Measurements from ENCODE around the gene PATJ. TPM values are rescaled to one million over a fixed set of nuclear protein-coding genes. Genes with fewer than 3 reads are reported as not detected.
"Not testable (repeated sequence)": the region's sequence is repeated elsewhere in the genome, so short reads cannot be mapped to it uniquely, and the experiment has no call there.

PATJ gene
- total RNA-seq, 1 experiment from 2014 or later: 40.0 TPM

GRCh38 chr1:61956784-61957183 is 214.5 kb downstream of the PATJ start:
- no peak for DNase-seq (ENCODE audit: low read depth)
- in situ Hi-C loops (cut with HindIII; ENCODE audit: low pct_unique_long_range_greater_than_20kb, low sequenced_read_pairs): no loop called here

DNA sequence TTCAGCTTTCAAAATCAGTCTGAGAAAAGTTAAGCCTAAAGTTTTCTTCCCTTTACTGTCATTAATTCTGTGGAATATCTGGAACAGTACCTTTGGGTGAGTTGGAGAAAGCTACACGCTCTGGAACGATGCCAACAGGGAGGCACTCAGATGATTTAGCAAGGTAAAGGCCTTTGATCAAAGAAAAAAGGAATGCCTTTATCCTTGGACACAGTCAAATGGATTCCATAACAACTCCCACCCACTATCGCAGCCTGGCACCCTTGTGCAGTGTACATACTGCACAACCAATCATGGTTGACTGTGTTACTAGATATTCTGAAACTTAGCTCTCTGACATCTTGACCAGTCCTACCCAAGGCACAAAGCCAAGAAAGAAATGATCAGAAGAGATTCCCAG is 218.7 kb downstream of the PATJ start:
- DNase-seq (ENCODE audit: low read depth): no peak
- in situ Hi-C loops (cut with HindIII; ENCODE audit: low pct_unique_long_range_greater_than_20kb, low sequenced_read_pairs): no loop called here

DNA sequence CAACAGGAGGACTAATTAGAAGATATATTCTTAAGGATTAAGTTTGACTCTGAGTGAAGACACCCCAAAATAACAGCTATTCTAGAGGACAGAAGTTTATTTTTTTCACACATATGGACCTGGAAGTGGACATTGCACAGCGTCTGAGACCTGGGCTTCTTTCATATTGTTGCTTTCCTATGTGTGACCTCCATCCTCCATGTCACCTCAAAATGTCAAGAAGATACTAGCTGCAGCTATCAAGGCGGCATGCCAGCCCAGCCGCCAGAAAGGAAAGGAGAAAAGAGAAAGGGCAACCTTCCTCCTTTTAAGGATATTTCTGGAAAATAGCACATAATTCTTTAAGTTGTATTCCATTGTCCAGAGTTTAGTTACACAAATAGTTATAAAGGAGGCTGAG is 220.4 kb downstream of the PATJ start:
- in situ Hi-C loops (cut with HindIII; ENCODE audit: low pct_unique_long_range_greater_than_20kb, low sequenced_read_pairs): no loop called here
- no peak for DNase-seq (ENCODE audit: low read depth)

- DNase-seq (ENCODE audit: low read depth); in situ Hi-C loops (cut with HindIII; ENCODE audit: low pct_unique_long_range_greater_than_20kb, low sequenced_read_pairs): not testable (repeated sequence)
Measured at GRCh38 chr1:61966450-61967225, 224.4 kb downstream of the PATJ start.

DNA sequence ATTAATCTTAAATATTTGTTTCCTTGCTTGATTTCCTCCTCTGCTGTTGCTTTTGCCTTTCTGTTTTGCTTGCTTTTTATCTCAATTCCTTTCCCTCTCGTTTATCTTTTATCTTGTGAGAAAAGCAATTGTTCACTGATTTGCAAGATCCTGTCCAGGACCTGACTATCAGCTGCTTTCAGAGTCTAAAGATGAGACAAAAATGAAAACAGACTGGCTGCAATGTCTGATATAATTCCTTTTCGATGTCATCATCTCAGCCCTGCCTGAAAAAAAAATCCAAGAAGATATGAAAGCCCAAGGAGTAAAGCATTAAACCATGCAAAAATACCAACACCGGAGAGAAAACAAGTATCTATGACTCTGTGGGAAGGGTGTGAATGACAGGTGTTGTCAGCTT is 225.5 kb downstream of the PATJ start:
- in situ Hi-C loops (cut with HindIII; ENCODE audit: low pct_unique_long_range_greater_than_20kb, low sequenced_read_pairs): no loop called here
- no peak for DNase-seq (ENCODE audit: low read depth)

- in situ Hi-C loops (cut with HindIII; ENCODE audit: low pct_unique_long_range_greater_than_20kb, low sequenced_read_pairs): no loop called here
- no peak for DNase-seq (ENCODE audit: low read depth)
Measured at GRCh38 chr1:61968869-61969268, 226.6 kb downstream of the PATJ start.

GRCh38 chr1:61973100-61973837 is 231.0 kb downstream of the PATJ start:
- DNase-seq (ENCODE audit: low read depth): no peak
- in situ Hi-C loops (cut with HindIII; ENCODE audit: low pct_unique_long_range_greater_than_20kb, low sequenced_read_pairs): no loop called here

- in situ Hi-C loops (cut with HindIII; ENCODE audit: low pct_unique_long_range_greater_than_20kb, low sequenced_read_pairs): no loop called here
- no peak for DNase-seq (ENCODE audit: low read depth)
Measured at GRCh38 chr1:61975638-61976037, 233.4 kb downstream of the PATJ start.

- no peak for DNase-seq (ENCODE audit: low read depth)
- in situ Hi-C loops (cut with HindIII; ENCODE audit: low pct_unique_long_range_greater_than_20kb, low sequenced_read_pairs): no loop called here
Measured at GRCh38 chr1:61976566-61976965, 234.3 kb downstream of the PATJ start.

DNA sequence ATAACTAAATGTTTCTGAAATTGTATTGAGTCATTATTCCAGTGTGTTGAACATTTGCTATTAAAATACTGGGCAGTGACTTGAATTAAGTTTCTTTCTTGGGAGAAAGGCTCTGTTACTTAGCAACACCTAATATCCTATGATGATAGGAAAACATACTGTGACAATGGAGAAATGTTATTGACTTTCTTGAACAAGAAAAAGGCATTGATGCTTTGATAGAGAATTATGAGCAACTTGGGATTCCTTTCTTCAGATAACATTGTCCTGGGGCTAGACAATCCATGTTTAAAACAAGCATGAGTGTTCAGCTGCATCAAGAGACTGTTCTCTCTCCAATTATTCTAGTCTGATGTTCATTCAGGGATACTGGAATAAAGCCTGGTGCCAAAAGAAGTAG is 236.5 kb downstream of the PATJ start:
- DNase-seq (ENCODE audit: low read depth): no peak
- in situ Hi-C loops (cut with HindIII; ENCODE audit: low pct_unique_long_range_greater_than_20kb, low sequenced_read_pairs): no loop called here

DNA sequence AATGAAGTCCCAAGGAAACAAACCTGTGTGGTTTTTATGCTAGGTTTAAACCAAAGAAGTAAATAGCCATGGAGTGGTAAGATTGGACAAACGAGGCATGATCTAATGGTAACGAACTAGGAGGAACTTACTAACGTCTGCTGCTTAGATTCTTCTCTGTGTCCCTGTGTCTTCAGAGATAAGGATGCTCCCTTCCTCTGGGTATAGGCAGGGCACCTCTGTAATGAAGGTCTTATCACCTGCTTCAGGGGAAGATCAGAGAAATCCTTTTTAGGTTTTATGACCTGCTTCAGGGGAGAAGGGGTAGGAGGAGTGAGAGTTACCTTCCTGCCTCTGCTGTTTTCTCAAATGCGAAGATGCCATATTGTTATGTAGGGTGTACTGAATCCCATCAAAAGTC is 237.4 kb downstream of the PATJ start:
- in situ Hi-C loops (cut with HindIII; ENCODE audit: low pct_unique_long_range_greater_than_20kb, low sequenced_read_pairs): no loop called here

DNA sequence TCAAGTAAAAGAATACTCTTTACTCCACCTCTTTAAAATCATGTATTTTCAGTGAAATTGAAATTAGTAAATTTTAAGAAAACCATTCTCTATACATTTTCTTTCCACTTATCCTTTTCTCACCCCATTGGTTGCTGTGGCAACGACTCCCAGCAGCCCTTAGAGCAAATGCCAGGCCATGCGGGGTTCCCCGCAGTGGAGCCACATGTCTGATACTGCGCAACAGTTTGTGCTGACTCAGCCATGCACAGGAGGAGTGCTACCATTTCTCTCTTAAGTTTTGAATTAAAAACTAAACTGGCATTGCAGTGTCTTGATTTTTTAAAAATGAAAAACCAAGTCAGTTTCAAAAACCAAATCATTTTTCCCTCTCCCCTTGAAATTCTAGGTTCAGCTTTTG is 238.3 kb downstream of the PATJ start:
- in situ Hi-C loops (cut with HindIII; ENCODE audit: low pct_unique_long_range_greater_than_20kb, low sequenced_read_pairs): no loop called here
- DNase-seq (ENCODE audit: low read depth): no peak

More for the DNA sequence above, 237.4 kb downstream of the PATJ start:
- no peak for DNase-seq (ENCODE audit: low read depth)

DNA sequence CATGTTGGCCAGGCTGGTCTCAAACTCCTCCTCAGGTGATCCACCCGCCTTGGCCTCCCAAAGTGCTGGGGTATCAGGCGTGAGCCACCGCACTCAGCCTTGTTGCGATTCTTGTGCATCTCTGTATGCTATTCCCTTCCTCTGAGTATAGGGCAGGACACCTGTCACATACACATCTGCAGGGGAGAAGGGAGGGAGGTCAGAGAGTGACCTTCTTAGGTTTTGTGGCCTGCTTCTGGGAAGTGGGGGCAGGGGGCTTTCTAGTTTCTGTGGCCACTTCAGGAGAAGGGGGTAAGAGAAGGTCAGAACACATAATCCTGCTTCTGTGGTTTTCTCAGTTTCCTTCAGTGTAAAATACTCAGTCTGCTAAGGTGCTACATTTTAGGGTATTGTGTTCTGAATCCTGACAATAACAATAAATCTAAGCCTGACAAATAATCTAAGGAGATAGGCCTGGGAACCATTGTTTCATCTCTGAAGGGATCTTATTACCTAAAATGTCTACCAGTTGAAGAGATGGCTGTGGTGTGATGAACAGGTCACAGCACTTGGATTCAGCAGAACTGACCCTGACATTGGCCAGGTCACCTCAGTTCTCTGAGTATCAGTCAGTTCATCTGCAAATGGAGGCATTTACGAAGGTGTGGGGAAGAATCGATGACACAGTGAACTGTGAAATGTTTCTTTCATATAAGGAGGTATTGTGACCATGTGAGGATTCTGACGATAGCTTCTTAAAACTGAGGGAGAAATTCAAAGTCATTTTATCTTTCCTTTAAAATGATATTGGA is 239.8 kb downstream of the PATJ start:
- DNase-seq (ENCODE audit: low read depth): no peak
- in situ Hi-C loops (cut with HindIII; ENCODE audit: low pct_unique_long_range_greater_than_20kb, low sequenced_read_pairs): no loop called here

DNA sequence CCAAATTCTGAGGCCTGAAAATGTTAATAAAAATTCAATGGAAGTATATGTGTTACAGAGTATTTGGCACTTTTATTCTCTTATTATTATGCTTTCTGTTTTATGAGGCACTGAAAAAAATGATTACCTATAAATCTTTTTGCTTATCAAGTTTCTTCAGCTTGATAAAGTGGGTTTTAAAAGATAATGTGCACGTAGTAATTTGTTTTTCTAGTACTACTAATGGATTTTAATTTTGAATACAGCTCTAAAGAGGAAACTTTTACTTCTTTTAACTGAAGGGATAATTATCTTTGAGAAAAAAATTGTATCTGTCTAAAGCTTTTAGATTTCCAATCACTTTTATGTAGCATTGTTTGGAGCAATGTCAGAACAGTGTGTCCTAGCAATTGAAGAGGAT is 241.0 kb downstream of the PATJ start:
- DNase-seq (ENCODE audit: low read depth): no peak

DNA sequence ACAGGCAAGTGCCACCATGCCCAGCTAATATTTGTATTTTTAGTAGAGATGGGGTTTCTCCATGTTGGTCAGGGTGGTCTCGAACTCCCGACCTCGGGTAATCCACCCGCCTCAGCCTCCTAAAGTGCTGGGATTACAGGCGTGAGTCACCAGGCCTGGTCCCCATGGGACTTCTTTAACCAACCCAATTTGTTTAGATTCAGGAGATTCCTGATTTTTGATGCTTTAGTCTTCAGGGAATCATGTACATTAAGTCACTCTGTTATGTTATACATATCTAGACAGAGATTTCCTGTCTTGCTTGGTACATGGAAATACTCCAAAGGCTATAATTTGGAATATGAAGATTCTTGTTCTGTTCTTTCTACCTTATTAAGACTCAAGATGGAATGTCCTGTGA is 250.0 kb downstream of the PATJ start:
- in situ Hi-C loops (cut with HindIII; ENCODE audit: low pct_unique_long_range_greater_than_20kb, low sequenced_read_pairs): no loop called here
- no peak for DNase-seq (ENCODE audit: low read depth)

More for the DNA sequence above, 241.0 kb downstream of the PATJ start:
- in situ Hi-C loops (cut with HindIII; ENCODE audit: low pct_unique_long_range_greater_than_20kb, low sequenced_read_pairs): no loop called here

DNA sequence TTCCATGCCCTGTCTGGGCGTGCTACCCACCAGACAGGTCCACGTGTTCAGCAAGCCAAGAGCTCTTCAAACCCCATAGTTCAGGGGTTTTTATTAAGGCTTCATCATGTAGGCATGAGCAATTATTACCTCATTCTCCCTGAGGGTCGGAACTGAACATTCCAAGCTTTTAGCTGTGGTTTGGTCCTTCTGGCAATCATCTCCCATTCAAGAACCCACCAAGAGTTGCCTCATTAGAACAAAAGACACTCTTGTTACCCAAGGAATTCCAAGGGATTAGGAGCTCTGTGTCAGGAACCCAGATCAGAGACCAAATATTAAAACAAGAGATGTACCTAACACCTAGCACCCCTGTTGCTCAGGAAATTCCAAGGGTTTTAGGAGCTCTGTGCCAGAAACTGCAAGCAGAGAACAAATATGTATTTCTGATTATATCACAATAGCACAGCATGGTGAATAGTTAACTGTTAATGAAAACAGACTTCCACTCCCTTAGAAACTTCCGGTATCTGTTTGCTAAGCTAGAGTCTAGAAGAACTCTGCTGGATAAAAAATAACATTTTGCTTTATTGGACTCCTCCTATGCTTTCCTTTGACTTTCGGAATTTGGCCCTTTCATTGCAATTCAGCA is 251.2 kb downstream of the PATJ start:
- DNase-seq (ENCODE audit: low read depth): no peak
- in situ Hi-C loops (cut with HindIII; ENCODE audit: low pct_unique_long_range_greater_than_20kb, low sequenced_read_pairs): no loop called here

DNA sequence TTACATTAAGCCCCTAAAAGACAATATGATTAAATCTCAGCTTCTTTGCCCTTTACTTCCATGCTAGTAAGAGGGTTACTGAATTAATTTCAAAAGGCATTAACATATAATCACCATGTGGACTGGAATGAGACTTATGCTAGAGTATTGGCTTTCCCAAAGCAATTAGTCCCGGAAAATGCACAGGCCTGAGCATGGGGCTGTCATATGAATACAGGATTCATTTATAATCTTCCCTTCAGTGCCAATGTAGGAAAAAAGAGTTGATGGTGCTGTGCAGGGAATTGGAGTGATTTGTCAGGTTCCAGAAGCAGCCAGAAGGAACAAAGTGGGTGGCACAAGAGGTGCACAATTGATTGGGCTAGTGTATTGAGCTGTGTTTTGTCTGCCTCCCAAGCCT is 253.4 kb downstream of the PATJ start:
- in situ Hi-C loops (cut with HindIII; ENCODE audit: low pct_unique_long_range_greater_than_20kb, low sequenced_read_pairs): no loop called here
- DNase-seq (ENCODE audit: low read depth): no peak

- in situ Hi-C loops (cut with HindIII; ENCODE audit: low pct_unique_long_range_greater_than_20kb, low sequenced_read_pairs): no loop called here
- no peak for DNase-seq (ENCODE audit: low read depth)
Measured at GRCh38 chr1:61997123-61997522, 254.8 kb downstream of the PATJ start.

- in situ Hi-C loops (cut with HindIII; ENCODE audit: low pct_unique_long_range_greater_than_20kb, low sequenced_read_pairs): no loop called here
- DNase-seq (ENCODE audit: low read depth): no peak
Measured at GRCh38 chr1:62003777-62004176, 261.5 kb downstream of the PATJ start.

Measured in Caki2 (cell line).